Stimulated activated CD8-positive, alpha-beta memory T cell treated with anti-CD3 and anti-CD28 coated beads, Interleukin-7, amount 100 ng/mL, for 1 hour (primary cell): ENCODE data around the gene SKA2.
"Not testable (repeated sequence)": the region's sequence is repeated elsewhere in the genome, so short reads cannot be mapped to it uniquely, and the experiment has no call there.

ENCODE experiments used
- DNase-seq, 2 donors: peaks; one replicate each; pipeline ENCODE4 v3.0.0-alpha.2; 2020; ENCODE audit warnings: low read depth in 2 of 2

The SKA2 gene

DNA sequence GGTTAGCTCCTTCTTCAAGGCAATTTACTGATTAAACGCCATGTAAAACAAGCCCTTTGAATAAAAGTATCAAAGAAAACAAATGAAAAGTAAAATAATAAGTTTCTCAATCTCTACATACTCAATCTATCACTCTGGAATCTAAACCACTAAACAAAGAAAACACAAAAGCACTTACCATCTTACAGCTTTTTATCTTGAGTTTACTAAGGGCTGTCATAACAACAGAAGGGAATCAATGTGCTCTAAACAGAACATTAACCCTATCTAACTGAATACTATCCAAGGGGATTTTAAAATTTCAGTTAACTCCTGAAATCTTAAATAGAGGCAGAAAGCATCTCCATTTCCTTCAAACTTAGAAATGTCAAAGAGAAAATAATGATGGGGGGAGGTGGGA is 3.4 kb downstream of the SKA2 start:
- DNase-seq = no peak

DNA sequence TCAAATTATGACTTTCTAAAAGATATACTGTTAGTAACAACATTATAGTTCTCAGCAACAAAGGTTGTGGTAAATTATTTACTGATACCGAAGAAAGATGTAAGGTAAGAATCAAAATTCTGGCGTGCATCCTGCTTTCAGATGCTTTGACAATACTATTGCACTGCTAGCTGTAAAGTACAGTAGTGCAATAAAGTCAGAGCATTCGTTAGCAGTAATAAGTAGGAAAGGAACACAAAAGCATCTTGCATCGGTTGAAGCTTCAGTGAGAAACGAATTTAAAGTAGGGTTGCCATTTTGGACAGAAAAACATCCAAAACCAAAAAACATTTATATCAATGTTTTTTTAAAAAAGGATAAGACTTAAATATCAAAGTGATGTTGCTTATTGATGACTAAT is 4.0 kb downstream of the SKA2 start:
- no peak for DNase-seq

DNA sequence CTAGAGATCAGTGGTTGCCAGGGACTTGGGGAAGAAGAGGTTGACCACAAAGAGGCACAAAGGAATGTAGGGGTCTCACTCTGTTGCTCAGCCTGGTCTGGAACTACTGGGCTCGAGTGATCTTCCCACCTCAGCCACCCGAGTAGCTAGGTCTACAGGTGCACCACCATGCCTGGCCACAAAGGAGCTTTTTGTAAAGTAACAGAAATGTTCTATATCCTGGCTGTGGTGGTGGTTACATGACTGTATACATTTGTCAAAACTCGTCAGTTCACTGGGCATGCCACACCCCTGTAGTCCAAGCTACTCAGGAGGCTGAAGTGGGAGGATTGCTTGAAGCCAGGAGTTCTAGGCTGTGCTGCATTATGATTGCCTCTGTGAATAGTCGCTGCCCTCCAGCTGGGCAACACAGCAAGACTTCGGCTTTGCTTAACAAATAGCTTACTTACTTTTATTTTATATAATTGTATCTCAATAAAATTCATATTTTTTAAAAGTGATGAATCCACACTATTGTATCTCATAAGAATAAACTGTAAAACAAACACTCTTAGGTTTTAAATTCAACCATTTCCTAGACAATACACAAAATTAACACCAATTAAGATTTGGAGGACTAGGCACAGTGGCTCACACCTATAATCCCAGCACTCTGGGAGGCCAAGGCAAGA is 5.0 kb downstream of the SKA2 start:
- no peak for DNase-seq

DNA sequence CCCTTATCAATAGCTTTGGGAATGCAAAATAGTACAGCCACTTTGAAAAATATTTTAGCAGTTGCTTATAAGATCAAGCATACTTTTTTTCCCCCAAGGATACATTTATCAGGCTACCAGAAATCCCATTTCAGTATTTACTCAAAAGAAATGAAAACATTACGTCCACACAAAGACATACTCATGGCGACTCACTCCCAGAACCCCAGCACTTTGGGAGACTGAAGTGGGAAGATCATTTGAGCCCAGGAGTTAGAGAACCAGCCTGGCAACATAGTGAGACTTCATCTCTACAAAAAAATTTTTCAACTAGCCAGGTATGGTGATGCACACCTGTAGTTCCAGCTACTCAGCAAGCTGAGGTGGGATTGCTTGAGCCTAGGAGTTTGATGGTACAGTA is 5.9 kb downstream of the SKA2 start:
- DNase-seq = no peak

DNA sequence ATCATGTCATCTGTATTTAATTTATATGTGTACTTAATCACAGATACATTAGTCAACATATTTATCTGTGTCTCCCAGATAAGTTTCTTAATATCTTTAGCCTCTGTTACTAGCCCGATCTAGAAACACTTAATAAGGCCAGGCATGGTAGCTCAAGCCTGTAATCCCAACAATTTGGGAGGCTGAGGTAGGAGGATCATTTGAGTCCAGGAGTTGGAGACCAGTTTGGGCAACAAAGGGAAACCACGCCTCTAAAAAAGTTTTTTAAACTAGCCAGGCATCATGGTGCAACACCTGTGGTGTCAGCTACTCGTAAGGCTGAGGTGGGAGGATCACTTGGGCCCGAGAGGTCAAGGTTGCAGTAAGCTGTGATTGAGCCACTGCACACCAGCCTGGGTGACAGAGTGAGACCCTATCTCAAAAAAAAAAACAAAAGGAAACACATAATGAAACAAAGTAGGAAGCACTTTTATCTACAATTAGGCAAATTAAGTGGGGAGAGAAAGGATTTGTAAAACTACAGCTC is 9.4 kb downstream of the SKA2 start:
- DNase-seq = no peak

DNA sequence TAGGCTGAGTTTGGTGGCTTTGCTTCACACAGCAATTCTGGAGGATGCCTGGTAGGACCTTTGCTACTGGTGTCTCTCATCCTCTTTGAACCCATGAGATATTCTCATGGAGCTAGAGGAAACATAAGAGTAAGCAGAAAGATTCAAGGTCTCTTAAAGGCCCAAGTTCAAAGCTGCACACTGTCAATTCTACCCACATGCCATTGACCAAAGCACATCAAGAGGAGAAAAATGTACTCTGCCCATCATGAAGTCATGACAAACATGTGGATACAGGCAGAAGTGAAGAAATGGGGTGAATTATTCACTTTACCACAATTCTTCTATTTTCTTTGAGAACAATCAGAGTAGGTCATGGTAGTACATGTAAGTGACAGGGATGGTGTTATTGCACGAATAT is 13.1 kb downstream of the SKA2 start:
- DNase-seq = no peak

DNA sequence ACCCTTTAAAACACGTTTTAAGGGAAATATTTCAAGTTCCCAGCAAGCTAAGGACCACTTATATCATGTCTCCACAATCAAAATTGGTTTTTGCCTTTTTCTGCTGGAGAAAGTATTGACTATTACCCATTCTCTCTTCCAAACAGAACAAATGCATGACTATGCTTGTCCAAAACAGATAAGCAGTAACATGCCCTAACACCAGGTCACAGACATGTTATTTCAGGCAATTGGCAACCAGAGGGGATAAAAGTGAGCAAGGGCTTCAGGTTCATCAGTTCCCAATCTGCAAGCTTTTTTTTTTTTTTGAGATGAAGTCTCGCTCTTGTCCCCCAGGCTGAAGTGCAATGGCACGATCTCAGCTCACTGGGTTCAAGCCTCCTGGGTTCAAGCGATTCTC is 15.0 kb downstream of the SKA2 start:
- no peak for DNase-seq

DNA sequence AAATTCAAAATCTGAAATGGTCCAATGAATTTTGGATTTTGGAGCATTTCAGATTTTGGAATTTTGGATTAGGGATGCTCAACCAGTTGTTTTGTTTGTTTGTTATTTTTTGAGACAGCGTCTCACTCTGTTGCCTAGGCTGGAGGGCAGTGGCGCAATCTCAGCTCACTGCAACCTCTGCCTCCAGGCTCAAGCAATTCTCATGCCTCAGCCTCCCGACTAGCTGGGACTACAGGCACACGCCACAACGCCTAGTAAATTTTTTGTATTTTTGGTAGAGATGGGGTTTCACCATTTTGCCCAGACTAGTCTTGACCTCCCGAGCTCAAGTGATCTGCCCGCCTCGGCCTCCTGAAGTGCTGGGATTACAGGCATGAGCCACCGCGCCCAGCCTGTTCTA is 16.6 kb downstream of the SKA2 start:
- not testable (repeated sequence) for DNase-seq

DNA sequence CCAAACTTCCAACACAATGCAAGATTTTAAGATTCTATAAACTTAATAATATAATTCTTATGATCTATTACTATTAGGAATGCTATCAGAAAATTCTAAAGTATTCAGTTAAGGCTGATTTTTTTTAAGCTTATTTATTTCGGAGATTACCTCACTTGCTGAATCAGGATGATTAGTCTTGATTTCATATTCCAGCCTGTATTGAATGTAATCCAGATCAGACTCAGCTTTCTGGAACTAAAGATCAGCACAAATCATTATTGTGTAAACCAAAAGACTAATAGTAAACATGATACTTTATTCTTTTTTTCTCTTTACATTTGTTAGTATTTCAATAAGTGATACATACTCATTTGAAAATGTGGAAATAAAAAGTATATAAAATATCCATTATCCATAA is 23.9 kb downstream of the SKA2 start:
- no peak for DNase-seq

DNA sequence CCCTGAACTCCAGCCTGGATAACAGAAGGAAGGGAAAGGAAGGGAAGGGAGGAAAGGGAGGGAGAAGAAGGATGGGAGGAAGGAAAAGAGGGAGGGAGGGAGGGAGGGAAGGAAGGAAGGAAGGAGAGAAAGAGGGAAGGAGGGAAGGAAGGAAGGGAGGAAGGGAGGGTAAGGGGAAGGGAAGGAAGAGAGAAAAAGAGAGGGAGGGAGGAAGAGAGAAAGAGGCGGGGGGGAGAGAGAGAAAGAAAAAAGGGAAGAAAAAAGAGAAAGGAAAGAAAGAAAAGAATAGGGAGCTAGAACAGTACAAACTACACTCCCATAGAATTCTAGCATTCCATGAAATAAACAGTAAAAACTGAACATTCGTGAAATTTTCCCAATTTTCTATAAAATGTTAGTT is 25.2 kb downstream of the SKA2 start:
- no peak for DNase-seq

DNA sequence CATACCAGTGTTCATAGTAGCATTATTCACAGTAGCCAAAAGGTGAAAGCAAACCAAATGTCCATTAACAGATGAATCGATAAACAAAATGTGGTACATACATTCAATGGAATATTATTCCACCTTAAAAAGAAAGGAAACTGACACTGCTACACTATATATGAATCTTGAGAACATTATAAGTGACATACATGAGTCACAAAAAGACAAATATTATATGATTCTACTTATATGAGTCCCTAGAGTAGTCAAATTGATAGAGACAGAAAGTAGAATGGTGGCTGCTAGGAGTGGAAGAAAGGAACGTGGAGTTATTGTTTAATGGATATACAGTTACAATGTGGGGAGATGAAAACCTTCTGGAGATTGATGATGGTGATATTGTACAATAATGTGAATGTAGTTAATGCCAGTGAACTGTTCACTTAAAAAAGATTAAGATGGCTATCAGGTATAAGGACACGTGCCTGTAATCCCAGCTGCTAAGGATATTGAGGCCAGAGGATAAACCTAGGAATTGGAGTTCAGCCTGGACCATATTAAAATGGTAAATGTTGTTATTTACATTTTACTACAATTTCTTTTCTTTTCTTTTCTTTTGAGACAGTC is 28.1 kb downstream of the SKA2 start:
- no peak for DNase-seq

DNA sequence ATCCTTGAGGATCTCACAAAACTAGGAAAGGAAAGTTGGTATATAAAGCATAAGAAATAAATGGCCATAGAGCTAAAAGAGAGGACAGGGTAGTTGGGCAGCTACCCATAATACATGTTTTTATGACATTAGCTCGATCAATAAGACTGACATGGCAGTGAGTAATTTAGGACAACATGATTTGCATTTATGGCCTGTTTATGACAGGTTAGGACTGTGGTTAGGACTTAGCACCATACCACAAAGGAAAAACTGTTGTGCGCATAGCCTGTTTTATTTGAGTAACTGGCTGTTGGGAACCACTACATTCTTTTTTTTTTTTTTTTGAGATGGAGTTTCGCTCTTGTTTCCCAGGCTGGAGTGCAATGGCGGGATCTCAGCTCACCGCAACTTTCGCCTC is 30.3 kb downstream of the SKA2 start:
- no peak for DNase-seq

DNA sequence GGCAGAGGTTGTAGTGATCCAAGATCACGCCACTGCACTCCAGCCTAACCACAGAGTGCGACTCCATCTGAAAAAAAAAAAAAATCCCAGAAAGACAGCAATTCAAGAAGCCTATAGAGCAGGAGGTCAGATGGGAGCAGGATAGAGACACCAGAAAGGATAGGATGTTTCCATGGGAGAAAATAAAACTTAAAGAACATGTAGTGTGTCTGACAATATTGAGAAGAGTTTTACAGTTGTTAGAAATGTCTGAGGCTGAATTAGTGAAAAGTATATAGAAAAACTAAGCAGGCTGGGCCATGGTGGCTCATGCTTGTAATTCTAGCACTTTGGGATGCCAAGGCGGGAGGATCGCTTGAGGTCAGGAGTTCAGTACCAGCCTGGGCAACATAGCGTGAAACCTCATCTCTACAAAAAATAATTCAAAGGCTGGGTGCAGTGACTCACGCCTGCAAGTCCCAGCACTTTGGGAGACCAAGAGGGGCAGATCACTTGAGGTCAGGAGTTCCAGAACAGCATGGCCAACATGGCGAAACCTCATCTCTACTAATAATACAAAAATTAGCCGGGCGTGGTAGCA is 33.0 kb downstream of the SKA2 start:
- no peak for DNase-seq

DNA sequence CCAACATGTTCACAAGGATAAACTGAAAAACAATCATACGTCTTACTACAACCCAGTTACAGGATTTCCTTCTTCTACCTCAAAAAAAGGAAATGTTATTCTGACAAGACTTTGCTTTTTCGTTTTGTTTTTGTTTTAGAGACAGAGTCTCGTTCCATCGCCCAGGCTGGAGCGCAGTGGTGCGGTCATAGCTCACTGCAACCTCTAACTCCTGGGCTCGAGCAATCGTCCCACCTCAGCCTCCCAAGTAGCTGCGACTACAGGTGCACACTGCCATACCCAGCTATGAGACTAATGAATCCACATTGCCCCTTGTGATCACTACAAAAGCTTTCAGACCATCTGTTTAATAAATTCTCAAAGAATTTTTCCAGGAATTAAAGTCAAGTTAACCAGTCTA is 39.5 kb downstream of the SKA2 start:
- DNase-seq = no peak

DNA sequence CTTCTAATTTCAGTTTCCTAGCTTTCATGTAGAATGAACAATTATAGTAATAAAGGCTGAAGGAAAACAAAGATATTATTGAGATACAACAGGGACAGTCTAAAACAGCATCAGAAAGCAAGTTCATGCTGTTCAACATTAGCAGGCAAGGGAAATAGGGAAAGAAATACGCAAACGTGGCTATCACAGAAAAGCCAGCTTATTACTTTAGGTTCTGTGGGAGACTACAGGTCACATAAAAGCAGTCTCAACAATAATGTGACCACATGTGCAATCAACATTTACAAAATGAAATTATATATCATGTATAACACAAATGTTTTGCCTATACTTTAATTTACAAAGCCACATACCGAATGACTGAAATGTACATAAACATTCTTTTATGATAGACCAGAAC is 43.4 kb downstream of the SKA2 start:
- DNase-seq = no peak

DNA sequence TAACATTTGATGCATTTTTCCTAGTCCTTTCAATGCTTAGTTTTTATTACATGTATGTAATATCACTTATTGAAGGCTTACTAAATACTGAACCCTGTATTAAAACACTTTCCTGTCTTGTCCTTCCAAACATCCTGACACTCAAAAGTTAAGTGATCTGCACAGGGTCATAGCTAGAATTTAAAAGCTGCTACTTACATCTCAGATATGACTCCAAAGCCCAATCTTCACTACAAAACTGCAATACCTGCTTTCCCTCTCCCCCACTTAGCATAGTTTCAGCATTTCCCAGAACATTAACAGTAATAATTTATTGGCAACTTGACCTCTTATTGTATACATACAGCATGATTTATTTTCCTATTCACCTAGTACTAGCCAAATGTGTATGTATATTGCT is 44.0 kb downstream of the SKA2 start:
- DNase-seq = no peak

DNA sequence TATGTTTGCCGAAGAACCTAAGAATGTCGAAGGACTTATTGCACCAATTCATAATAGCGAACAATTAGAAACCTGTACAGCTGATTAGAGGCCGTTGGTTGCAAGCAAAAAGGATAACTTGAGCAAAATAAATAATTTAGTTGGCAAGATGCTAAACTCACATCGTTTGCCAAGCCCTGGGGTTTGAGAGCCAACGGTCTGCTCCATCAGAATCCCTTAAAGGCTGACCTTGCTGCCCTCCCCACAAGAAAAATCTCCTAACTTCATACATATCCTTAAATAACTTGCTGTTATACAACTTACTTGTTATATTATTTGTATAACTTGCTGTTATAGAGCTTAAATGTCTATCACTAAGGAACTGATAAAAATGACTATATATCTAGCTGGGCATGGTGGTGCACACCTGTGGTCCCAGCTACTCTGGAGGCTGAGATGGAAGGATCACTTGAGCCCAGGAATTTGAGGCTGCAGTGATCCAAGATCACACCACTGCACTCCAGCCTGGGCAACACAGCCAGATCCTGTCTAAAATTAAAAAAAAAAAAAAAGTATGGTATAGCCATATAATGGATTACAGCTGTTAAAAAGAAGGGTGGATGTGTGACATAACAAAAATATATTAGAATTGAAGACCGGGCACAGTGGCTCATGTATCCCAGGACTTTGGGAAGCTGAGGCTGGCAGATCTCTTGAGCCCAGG is 46.4 kb downstream of the SKA2 start:
- no peak for DNase-seq

DNA sequence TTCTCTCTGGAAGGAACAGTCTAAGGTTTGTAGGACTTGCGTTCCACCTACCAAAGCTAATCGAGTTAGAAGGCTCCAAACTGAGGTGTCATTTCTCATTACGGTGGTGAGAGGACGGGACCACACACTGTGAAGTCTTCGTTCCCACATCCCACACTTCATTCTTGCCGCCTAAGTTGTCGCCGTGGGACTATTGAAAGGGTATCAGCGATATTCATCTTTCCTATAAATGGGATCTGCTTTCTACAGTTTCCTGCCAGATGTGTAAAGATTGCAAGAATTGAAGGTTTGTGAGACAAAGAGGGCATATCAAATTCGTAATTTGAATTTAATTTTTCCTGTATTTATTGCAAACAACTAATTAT is 47.7 kb downstream of the SKA2 start:
- DNase-seq = no peak

DNA sequence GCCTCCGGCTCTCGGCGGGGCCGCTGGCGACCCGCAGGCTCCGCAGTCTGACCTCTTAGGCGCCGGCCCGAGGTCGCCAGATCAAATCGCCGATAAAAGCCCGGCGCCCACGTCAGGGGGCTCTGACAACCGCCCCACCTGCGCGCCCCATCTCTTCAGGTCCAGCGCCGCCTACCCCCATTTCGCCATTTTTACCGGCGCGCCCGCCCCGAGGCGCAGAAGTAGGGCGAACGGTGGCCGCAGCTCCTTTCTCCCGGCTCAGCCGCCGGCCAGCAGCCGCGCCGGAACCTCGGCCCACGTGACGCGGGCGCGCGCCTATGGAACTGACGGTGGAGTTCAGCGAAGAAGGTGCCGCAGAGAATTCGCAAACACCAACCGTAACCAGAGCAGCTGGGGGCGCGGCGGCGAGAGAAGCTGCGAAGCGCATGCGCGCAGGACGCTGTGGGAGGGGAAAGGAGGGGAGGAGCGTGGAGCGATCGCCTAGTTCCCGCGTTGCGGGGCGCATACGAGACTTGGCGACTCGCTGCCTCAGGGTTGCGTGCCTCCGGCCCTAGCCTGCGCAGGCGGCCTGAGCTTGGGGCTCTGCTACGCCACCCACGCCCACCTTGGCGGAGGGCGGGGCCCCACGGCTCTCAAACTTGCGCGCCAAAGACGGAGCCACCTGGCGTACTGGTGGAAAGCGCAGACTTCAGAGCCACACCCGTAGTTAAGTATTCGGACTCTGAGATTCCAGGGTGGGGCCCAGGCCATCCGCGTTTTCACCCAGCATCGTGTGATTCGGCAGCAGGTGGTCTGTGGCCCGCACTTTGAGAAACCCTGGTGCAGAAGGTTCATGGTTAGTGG is 48.3 kb downstream of the SKA2 start, which contains the start of gene TRIM37:
Gene TRIM37, minus strand, starts transcription at position 418 of the 843 bp plus-strand sequence. CDS start 419 bp downstream, outside the sequence.
- DNase-seq = peak; percentile 98 to 99

DNA sequence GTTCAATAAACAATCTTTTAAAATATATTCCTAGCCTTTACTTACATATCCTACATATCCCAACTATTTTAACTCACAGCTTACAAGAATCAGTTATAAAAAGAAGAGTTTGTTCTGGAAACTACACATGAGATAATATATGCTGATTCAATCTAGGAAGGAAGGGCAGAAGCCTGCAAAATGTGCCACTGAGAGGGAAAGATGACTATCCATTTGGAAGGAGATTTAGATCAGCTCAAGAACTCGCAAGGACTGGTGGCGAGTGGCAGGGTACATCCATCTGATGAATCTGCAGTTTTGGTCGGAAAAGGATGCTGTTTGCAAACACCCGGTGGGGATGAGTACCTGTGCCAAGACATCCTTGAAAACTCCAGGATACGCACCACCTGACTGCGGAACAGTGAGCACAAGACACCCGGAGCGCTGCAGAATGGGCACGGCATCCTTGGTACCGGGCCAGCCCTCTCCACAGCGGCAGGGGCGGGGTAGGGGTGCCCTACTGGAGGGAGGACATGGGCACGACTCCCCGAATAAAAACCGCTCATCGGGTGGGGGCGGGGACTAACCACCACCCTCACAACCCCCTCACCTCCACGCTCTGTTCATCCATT is 49.0 kb downstream of the SKA2 start:
- peak; percentile 37 to 41 for DNase-seq

DNA sequence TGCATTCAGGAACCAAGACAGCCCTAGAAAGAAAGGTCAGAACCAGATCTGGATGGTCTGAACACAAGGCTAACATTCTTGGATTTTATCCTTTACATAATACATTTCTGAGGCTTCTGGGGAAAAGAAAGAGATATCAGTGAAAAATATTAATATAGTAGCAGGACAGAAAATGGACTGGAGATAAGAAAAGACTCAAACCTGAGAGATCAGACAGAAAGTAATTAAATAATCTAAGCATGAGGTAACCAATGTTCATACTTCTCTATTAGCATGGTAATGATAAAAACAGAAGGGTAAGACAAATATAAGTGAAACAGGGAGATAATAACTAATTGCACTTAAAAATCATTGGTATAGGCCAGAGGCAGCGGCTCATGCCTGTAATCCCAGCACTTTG is 53.8 kb downstream of the SKA2 start:
- no peak for DNase-seq
